Mesothelial cell of epicardium (in vitro differentiated cells): Measurements from ENCODE around the gene CSKMT. TPM values are rescaled to one million over a fixed set of nuclear protein-coding genes. Genes with fewer than 3 reads are reported as not detected.
A peak's percentile ranks its signal among the peaks of the same experiment; 100 is the strongest.
"Not testable (repeated sequence)": the region's sequence is repeated elsewhere in the genome, so short reads cannot be mapped to it uniquely, and the experiment has no call there.

Source experiments
- DNase-seq, 2 experiments: peaks; one replicate each; pipeline ENCODE4 v3.0.0; 2021; ENCODE audit warnings: low spot score in 2 of 2; ENCODE audit not compliant: unreplicated experiment in 2 of 2
- H3K27ac Mint-ChIP-seq: 2 replicates; pipeline ENCODE4 v1.8.0; 2021; ENCODE audit warnings: mixed read lengths
- H3K27me3 Mint-ChIP-seq: 2 replicates; pipeline ENCODE4 v1.8.0; 2021; ENCODE audit warnings: low read depth, mixed read lengths
- H3K36me3 Mint-ChIP-seq: 2 replicates; pipeline ENCODE4 v1.8.0; 2021; ENCODE audit warnings: mixed read lengths
- H3K4me1 Mint-ChIP-seq: 2 replicates; pipeline ENCODE4 v1.8.0; 2021; ENCODE audit warnings: mixed read lengths
- H3K4me3 Mint-ChIP-seq: 2 replicates; pipeline ENCODE4 v1.8.0; 2021; ENCODE audit warnings: mild to moderate bottlenecking, moderate library complexity, mixed read lengths
- H3K9me3 Mint-ChIP-seq: 2 replicates; pipeline ENCODE4 v1.8.0; 2021; ENCODE audit warnings: mixed read lengths
- total RNA-seq: library from RNA; stranded (reverse); gene quantifications from 3 replicates; pipeline ENCODE4 v1.2.1, GENCODE V29; 2021
- TF ChIP-seq, protein P1 (sequence below): fragments of 200-600 bp; sonication (generic); IDR thresholded peaks from one replicate; pipeline ENCODE4 v1.5.0; 2021; ENCODE audit warnings: antibody characterized with exemption; ENCODE audit not compliant: unreplicated experiment

CSKMT gene, protein sequence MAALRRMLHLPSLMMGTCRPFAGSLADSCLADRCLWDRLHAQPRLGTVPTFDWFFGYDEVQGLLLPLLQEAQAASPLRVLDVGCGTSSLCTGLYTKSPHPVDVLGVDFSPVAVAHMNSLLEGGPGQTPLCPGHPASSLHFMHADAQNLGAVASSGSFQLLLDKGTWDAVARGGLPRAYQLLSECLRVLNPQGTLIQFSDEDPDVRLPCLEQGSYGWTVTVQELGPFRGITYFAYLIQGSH
- 17.1 to 20.6 TPM (median 18.7 TPM) in 3 replicates for total RNA-seq

DNA sequence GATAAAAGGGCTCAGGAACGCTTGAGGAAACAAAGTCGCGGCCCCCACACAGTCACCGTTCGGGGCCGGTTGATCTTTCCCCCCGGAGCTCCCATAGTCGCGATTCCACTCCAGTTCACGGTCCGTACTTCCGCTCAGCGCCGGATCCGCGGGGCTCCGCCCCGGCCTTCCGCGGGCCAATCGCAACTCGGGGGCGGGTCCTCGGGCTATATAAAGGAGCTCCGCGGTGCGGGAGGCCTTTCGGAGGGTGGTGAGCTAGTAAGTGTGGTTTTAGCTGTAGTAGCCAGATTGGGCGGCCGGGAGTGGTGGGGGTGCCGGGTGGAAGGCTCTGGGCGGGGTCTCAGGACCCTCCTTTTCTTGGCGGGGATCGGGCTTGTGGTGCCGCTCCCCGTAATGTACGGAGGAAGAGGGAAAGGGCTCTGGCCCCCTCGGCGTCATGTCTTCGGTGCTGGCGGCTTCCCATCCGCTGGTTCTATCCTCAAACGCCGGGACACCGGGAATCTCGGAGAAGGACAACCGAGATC, at the start of gene CSKMT, which contains the start of gene C11orf98:
Gene CSKMT, plus strand, starts transcription at position 238 of the 524 bp plus-strand sequence. CDS start 568 bp downstream, outside the sequence.
Gene C11orf98, minus strand, starts transcription at position 136 of the 524 bp plus-strand sequence. Its CDS starts 41 bp downstream, at position 95.
- Mint-ChIP-seq H3K27me3 (no peaks in the 10 kb centered on the region), H3K9me3 (no peaks in the 10 kb centered on the region), H3K4me3 (peak within 1 kb of the TSS; percentile 96), H3K36me3 (peaks cover 5% of the 10 kb centered on the region), H3K4me1 (peaks cover 20% of the 10 kb centered on the region), H3K27ac (peak within 1 kb of the TSS; percentile 97)
- peak; percentile 86 to 99 for DNase-seq
- TF ChIP-seq, protein P1, sequence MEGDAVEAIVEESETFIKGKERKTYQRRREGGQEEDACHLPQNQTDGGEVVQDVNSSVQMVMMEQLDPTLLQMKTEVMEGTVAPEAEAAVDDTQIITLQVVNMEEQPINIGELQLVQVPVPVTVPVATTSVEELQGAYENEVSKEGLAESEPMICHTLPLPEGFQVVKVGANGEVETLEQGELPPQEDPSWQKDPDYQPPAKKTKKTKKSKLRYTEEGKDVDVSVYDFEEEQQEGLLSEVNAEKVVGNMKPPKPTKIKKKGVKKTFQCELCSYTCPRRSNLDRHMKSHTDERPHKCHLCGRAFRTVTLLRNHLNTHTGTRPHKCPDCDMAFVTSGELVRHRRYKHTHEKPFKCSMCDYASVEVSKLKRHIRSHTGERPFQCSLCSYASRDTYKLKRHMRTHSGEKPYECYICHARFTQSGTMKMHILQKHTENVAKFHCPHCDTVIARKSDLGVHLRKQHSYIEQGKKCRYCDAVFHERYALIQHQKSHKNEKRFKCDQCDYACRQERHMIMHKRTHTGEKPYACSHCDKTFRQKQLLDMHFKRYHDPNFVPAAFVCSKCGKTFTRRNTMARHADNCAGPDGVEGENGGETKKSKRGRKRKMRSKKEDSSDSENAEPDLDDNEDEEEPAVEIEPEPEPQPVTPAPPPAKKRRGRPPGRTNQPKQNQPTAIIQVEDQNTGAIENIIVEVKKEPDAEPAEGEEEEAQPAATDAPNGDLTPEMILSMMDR, result no peak

DNA sequence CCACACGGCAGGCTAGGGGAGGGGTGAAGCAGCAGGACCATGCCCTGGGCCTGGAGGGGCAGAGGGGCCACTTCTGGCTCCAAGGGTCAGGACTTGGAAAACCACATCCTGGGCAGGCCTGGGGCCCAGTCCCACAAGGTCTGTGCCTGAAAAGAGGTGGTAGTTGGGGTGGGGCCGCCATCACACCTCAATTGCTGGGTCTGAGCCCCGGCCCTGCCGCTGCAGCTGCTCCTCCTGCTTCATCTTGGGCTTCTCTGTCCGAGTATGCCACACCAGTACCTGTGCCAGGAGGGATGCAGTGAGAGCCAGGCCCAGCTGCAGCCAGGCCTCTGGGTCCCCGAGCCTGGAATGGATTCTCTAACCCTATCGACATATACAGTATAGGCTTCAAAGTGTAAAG, 49.6 kb upstream of the CSKMT start:
- H3K4me3 Mint-ChIP-seq, result no peak overlapping the region
- no peaks in the 10 kb centered on the region for H3K9me3 Mint-ChIP-seq
- no peaks in the 10 kb centered on the region for H3K27me3 Mint-ChIP-seq
- TF ChIP-seq, protein P1, result no peak
- H3K4me1 Mint-ChIP-seq, result peaks cover 25% of the 10 kb centered on the region
- H3K36me3 Mint-ChIP-seq, result peaks cover 3% of the 10 kb centered on the region
- no peak overlapping the region for H3K27ac Mint-ChIP-seq
- no peak for DNase-seq

DNA sequence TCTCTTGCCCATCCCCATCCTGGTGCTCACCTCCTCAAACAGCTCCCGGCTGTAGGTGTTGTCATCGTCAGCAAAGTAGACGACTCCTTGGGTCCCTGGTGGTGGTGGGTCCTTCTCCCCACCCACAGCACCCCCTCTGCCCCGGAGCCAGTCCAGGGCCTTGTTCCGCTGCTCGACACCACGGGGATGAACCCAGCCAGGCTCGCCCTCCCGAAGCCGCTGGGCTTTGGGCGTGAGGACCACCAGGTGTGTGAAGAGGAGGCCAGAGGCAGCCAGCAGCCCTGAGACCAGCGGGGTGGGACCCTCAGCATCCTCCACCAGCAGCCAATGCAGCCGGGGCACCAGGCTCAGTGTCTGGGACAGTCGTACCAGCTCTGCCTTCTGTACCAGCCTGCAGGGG, 48.2 kb upstream of the CSKMT start:
- not testable (repeated sequence) for DNase-seq, H3K27me3 Mint-ChIP-seq, H3K9me3 Mint-ChIP-seq, H3K27ac Mint-ChIP-seq, H3K36me3 Mint-ChIP-seq, H3K4me3 Mint-ChIP-seq
- H3K4me1 Mint-ChIP-seq, result peaks cover 20% of the 10 kb centered on the region

DNA sequence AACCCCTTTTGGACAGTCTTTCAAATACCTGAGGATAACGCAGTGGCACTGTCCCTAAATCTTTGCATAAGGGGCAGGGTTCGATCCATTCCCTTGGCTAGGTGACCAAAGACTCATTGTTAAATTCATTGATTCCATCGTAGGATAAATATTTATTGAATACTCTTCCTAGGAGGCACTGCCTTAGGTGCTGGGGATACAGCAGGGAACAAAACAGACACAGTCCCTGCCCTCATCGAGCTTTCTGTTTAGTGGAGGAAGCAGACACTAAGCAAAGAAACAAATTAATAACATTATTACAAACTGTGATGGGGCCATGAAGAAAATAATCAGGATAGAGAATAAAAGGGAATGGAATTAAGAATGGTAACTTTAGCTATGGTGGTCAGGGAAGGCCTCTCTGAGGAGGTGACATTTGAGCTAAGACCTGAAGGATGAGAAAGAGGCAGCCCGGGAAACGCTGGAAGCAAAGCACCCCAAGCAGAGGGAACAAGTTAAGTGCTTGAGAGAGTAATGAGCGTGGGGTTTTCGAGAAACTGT, 44.0 kb upstream of the CSKMT start:
- Mint-ChIP-seq H3K27ac (peak overlapping the region; percentile 94), H3K27me3 (no peaks in the 10 kb centered on the region), H3K4me3 (peak overlapping the region; percentile 92), H3K9me3 (no peaks in the 10 kb centered on the region), H3K4me1 (peaks cover 23% of the 10 kb centered on the region), H3K36me3 (peaks cover 12% of the 10 kb centered on the region)
- no peak for DNase-seq
- TF ChIP-seq, protein P1, result no peak

DNA sequence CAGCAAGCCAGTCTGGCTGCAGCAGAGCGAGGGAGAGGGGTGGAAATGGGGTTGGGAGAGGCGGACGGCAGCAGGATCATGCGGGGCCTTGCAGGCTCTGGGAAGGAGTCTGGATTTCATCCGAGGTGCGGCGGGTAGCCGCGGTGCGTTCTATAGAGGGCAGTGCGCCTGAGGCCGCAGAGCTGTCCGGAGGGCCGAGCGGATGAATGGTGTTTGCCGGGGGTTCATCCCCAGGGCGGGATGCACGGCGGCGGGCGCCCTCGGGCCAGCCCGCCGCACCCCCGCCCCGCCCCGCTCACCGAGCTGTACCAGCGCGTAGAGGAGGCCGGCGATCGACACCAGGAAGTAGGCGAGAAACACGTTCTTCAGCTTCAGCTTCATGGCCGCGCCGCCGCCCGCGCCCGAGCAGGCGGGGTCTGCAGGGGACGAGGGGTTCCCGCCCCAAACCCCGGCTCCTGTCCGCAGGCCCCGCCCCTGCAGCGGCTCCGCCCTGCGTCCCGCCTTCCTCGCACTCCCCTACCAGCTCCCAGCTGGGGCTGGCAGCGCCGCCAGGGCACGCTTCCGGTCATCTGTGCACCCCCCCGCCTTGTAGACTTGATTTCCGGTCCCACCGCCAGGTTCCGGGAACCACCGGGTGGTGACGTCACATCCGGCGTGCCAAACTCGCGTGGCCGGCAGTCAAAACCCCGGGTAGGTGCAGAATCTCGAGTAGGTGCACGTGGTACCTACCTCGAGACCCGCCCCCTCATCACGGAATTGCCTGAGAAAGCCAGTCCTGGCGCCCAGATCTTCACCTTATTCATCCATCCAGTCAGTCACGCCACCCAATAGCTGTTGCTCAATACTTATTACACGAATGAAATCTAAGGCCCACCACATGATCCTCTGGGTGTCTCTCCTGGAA, 43.3 kb upstream of the CSKMT start, which contains the start of gene B3GAT3:
Gene B3GAT3, minus strand, starts transcription at position 420 of the 904 bp plus-strand sequence. Its CDS starts 39 bp downstream, at position 381.
- Mint-ChIP-seq H3K4me3 (peak within 1 kb of the TSS; percentile 92), H3K4me1 (peaks cover 23% of the 10 kb centered on the region), H3K27ac (peak within 1 kb of the TSS; percentile 97), H3K27me3 (no peaks in the 10 kb centered on the region), H3K36me3 (peaks cover 14% of the 10 kb centered on the region), H3K9me3 (no peaks in the 10 kb centered on the region)
- DNase-seq, result peak; percentile 92 to 96
- TF ChIP-seq, protein P1, result no peak
